Measurements from ENCODE around the gene ZNF593. TPM values are rescaled to one million over a fixed set of nuclear protein-coding genes. Genes with fewer than 3 reads are reported as not detected.
A peak's percentile ranks its signal among the peaks of the same experiment; 100 is the strongest.

ZNF593 gene
- total and polyA plus RNA-seq, 9 of the 15 experiments (the other 6 are each of a cell fraction or from before 2014, with no cell fraction given), result 9.8 to 334 (median 48.2) TPM

DNA sequence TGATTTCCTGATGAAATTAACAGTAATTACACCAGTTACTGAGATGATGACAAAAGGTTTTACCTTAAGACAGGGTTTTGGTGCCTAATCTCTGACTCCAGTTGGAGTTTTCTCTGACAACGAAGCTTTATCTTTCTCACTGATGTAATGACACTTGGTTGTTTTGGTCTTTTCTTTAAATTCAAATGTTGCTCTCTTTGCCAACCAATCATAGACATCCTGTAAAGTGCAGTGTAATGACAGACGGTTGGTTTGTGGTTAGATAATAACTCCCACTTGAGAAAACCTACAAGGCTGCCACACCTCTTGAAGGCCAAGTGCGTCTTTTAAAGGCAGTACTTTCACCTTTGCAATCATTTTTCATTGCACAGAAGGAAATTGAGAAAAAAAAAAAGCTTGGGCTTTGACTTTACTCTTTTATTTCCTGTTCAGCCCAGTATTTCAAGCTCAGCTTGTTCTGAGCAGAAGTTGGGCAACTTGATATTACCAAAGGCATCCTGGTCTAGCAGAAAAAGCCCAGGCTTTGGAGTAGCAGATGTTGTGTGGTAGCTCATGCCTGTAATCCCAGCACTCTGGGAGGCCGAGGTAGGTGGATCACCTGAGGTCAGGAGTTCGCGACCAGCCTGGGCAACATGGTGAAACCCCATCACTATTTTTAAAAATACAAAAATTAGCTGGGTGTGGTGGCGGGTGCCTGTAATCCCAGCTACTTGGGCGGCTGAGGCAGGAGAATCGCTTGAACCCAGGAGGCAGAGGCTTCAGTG is 43.2 kb upstream of the ZNF593 start (continued):
- TF ChIP-seq, protein P1, sequence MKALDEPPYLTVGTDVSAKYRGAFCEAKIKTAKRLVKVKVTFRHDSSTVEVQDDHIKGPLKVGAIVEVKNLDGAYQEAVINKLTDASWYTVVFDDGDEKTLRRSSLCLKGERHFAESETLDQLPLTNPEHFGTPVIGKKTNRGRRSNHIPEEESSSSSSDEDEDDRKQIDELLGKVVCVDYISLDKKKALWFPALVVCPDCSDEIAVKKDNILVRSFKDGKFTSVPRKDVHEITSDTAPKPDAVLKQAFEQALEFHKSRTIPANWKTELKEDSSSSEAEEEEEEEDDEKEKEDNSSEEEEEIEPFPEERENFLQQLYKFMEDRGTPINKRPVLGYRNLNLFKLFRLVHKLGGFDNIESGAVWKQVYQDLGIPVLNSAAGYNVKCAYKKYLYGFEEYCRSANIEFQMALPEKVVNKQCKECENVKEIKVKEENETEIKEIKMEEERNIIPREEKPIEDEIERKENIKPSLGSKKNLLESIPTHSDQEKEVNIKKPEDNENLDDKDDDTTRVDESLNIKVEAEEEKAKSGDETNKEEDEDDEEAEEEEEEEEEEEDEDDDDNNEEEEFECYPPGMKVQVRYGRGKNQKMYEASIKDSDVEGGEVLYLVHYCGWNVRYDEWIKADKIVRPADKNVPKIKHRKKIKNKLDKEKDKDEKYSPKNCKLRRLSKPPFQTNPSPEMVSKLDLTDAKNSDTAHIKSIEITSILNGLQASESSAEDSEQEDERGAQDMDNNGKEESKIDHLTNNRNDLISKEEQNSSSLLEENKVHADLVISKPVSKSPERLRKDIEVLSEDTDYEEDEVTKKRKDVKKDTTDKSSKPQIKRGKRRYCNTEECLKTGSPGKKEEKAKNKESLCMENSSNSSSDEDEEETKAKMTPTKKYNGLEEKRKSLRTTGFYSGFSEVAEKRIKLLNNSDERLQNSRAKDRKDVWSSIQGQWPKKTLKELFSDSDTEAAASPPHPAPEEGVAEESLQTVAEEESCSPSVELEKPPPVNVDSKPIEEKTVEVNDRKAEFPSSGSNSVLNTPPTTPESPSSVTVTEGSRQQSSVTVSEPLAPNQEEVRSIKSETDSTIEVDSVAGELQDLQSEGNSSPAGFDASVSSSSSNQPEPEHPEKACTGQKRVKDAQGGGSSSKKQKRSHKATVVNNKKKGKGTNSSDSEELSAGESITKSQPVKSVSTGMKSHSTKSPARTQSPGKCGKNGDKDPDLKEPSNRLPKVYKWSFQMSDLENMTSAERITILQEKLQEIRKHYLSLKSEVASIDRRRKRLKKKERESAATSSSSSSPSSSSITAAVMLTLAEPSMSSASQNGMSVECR (CRISPR knock-in tag; IDR thresholded peaks at IDR 0.05), result no peak; the same call in 1 of the 2 replicates
- TF ChIP-seq ARNT (IDR thresholded peaks at IDR 0.05) (peak; percentile 98), DACH1 (IDR thresholded peaks at IDR 0.05; ENCODE audit: partially characterized antibody) (peak; percentile 70), EHMT2 (IDR thresholded peaks at IDR 0.05) (peak; percentile 79; the same call in 1 of the 2 replicates), MAFK (IDR thresholded peaks at IDR 0.05; ENCODE audit: low read length) (peak; percentile 82; the same call in 1 of the 2 replicates), KLF6 (CRISPR knock-in tag; IDR thresholded peaks at IDR 0.05; ENCODE audit: borderline replicate concordance) (peak; percentile 69; the same call in 1 of the 2 replicates), ZC3H8 (IDR thresholded peaks at IDR 0.05) (no peak), ILF3 (IDR thresholded peaks at IDR 0.05; ENCODE audit: borderline replicate concordance) (peak; percentile 74; the same call in 1 of the 2 replicates), SRSF9 (IDR thresholded peaks at IDR 0.05; ENCODE audit: borderline replicate concordance, low read depth, low read length) (no peak), ZNF197 (CRISPR knock-in tag; IDR thresholded peaks at IDR 0.05; ENCODE audit: low read depth) (0 out of 2 replicates have a peak, but pooled peaks have one; percentile 88), KLF13 (tag; IDR thresholded peaks at IDR 0.05; ENCODE audit: borderline replicate concordance, low read depth) (0 out of 2 replicates have a peak, but pooled peaks have one; percentile 56), KLF16 (IDR thresholded peaks at IDR 0.05) (peak; percentile 79)
- TF ChIP-seq, protein P2, sequence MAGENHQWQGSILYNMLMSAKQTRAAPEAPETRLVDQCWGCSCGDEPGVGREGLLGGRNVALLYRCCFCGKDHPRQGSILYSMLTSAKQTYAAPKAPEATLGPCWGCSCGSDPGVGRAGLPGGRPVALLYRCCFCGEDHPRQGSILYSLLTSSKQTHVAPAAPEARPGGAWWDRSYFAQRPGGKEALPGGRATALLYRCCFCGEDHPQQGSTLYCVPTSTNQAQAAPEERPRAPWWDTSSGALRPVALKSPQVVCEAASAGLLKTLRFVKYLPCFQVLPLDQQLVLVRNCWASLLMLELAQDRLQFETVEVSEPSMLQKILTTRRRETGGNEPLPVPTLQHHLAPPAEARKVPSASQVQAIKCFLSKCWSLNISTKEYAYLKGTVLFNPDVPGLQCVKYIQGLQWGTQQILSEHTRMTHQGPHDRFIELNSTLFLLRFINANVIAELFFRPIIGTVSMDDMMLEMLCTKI (IDR thresholded peaks at IDR 0.05; ENCODE audit: partially characterized antibody), result no peak
- TF ChIP-seq, protein P3, sequence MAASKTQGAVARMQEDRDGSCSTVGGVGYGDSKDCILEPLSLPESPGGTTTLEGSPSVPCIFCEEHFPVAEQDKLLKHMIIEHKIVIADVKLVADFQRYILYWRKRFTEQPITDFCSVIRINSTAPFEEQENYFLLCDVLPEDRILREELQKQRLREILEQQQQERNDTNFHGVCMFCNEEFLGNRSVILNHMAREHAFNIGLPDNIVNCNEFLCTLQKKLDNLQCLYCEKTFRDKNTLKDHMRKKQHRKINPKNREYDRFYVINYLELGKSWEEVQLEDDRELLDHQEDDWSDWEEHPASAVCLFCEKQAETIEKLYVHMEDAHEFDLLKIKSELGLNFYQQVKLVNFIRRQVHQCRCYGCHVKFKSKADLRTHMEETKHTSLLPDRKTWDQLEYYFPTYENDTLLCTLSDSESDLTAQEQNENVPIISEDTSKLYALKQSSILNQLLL (CRISPR knock-in tag; IDR thresholded peaks at IDR 0.05; ENCODE audit: borderline replicate concordance), result no peak
- TF ChIP-seq, protein P4, sequence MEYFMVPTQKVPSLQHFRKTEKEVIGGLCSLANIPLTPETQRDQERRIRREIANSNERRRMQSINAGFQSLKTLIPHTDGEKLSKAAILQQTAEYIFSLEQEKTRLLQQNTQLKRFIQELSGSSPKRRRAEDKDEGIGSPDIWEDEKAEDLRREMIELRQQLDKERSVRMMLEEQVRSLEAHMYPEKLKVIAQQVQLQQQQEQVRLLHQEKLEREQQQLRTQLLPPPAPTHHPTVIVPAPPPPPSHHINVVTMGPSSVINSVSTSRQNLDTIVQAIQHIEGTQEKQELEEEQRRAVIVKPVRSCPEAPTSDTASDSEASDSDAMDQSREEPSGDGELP (CRISPR knock-in tag; IDR thresholded peaks at IDR 0.05; ENCODE audit: borderline replicate concordance), result peak; percentile 30; the same call in 1 of the 2 replicates
- TF ChIP-seq, protein P5, sequence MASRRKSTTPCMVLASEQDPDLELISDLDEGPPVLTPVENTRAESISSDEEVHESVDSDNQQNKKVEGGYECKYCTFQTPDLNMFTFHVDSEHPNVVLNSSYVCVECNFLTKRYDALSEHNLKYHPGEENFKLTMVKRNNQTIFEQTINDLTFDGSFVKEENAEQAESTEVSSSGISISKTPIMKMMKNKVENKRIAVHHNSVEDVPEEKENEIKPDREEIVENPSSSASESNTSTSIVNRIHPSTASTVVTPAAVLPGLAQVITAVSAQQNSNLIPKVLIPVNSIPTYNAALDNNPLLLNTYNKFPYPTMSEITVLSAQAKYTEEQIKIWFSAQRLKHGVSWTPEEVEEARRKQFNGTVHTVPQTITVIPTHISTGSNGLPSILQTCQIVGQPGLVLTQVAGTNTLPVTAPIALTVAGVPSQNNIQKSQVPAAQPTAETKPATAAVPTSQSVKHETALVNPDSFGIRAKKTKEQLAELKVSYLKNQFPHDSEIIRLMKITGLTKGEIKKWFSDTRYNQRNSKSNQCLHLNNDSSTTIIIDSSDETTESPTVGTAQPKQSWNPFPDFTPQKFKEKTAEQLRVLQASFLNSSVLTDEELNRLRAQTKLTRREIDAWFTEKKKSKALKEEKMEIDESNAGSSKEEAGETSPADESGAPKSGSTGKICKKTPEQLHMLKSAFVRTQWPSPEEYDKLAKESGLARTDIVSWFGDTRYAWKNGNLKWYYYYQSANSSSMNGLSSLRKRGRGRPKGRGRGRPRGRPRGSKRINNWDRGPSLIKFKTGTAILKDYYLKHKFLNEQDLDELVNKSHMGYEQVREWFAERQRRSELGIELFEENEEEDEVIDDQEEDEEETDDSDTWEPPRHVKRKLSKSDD (conservative IDR thresholded peaks at IDR 0.05; ENCODE audit: low read length), result no peak
